Measurements from ENCODE around the gene PPM1M.
"Not testable (repeated sequence)": the region's sequence is repeated elsewhere in the genome, so short reads cannot be mapped to it uniquely, and the experiment has no call there.

GRCh38 chr3:52284051-52284450 lies 38.5 kb downstream of the PPM1M start:
- not testable (repeated sequence) for TF ChIP-seq CTCF (IDR thresholded peaks at IDR 0.05); POLR2AphosphoS5 (IDR thresholded peaks at IDR 0.05); EP300 (IDR thresholded peaks at IDR 0.05; ENCODE audit: low read depth)

All from transverse colon (tissue), 4 donors.